GM18499 (cell line): ENCODE results near the gene HNF4A.

Experiments used
- ATAC-seq: cut with Tn5 transposase; IDR thresholded peaks from one replicate; pipeline ENCODE4 v1.9.1; 2021; ENCODE audit warnings: moderate number of reproducible peaks; ENCODE audit not compliant: insufficient read depth, unreplicated experiment

HNF4A gene

GRCh38 chr20:44419131-44419844 lies 63.8 kb downstream of the HNF4A start:
- ATAC-seq = no peak

GRCh38 chr20:44420497-44420896 lies 65.0 kb downstream of the HNF4A start:
- no peak for ATAC-seq

- ATAC-seq = no peak
Measured at GRCh38 chr20:44422083-44422482, 66.6 kb downstream of the HNF4A start.

GRCh38 chr20:44423480-44423879 lies 68.0 kb downstream of the HNF4A start:
- ATAC-seq = no peak

GRCh38 chr20:44424039-44424495 lies 68.6 kb downstream of the HNF4A start:
- no peak for ATAC-seq

- no peak for ATAC-seq
Measured at GRCh38 chr20:44425923-44426322, 70.4 kb downstream of the HNF4A start.

- ATAC-seq = no peak
Measured at GRCh38 chr20:44426879-44427790, 71.6 kb downstream of the HNF4A start.

- no peak for ATAC-seq
Measured at GRCh38 chr20:44427804-44428173, 72.3 kb downstream of the HNF4A start.

- no peak for ATAC-seq
Measured at GRCh38 chr20:44428174-44429016, 72.9 kb downstream of the HNF4A start.

GRCh38 chr20:44429017-44429339 lies 73.5 kb downstream of the HNF4A start:
- ATAC-seq = no peak

- ATAC-seq = no peak
Measured at GRCh38 chr20:44429419-44430269, 74.1 kb downstream of the HNF4A start.

- no peak for ATAC-seq
Measured at GRCh38 chr20:44430270-44431065, 75.0 kb downstream of the HNF4A start.

GRCh38 chr20:44431118-44431501 lies 75.6 kb downstream of the HNF4A start:
- no peak for ATAC-seq

GRCh38 chr20:44431502-44432234 lies 76.2 kb downstream of the HNF4A start:
- no peak for ATAC-seq

GRCh38 chr20:44432618-44433577 lies 77.4 kb downstream of the HNF4A start:
- ATAC-seq = no peak

- no peak for ATAC-seq
Measured at GRCh38 chr20:44433751-44434538, 78.4 kb downstream of the HNF4A start.
